ENCODE measurements around the gene BARX1.

The BARX1 gene

GRCh38 chr9:93962017-93962416, 6.9 kb upstream of the BARX1 start:
- no peak overlapping the region for H3K4me3 ChIP-seq (ENCODE audit: low read length)
- H3K79me2 ChIP-seq (ENCODE audit: low read length) = no peaks in the 10 kb centered on the region
- TF ChIP-seq CTCF (IDR thresholded peaks at IDR 0.05; ENCODE audit: low read depth, low read length) = no peak
- no peak for TF ChIP-seq EZH2phosphoT487 (IDR thresholded peaks at IDR 0.05; ENCODE audit: low read depth)
- H3K4me1 ChIP-seq (ENCODE audit: low read length) = peaks cover 5% of the 10 kb centered on the region
- no peak overlapping the region for H3K9ac ChIP-seq (ENCODE audit: low read length)
- H3K27ac ChIP-seq (ENCODE audit: low read length) = no peak overlapping the region
- H3K9me3 ChIP-seq (ENCODE audit: insufficient read depth, low read length) = no peaks in the 10 kb centered on the region
- H2AFZ ChIP-seq (ENCODE audit: low read depth, low read length) = no peak overlapping the region
- H3K36me3 ChIP-seq (replicated peaks; ENCODE audit: low read depth, low read length) = no peaks in the 10 kb centered on the region
- H4K20me1 ChIP-seq (ENCODE audit: insufficient read depth, low read length) = no peaks in the 10 kb centered on the region
- H3K4me2 ChIP-seq (ENCODE audit: low read length) = no peak overlapping the region
- H3K27me3 ChIP-seq (ENCODE audit: low read depth, low read length) = peaks cover 3% of the 10 kb centered on the region

GRCh38 chr9:93960971-93961841, 6.1 kb upstream of the BARX1 start:
- H3K27me3 ChIP-seq (ENCODE audit: low read depth, low read length) = peaks cover 3% of the 10 kb centered on the region
- H3K4me2 ChIP-seq (ENCODE audit: low read length) = no peak overlapping the region
- no peak overlapping the region for H3K27ac ChIP-seq (ENCODE audit: low read length)
- no peaks in the 10 kb centered on the region for H3K36me3 ChIP-seq (replicated peaks; ENCODE audit: low read depth, low read length)
- H4K20me1 ChIP-seq (ENCODE audit: insufficient read depth, low read length) = no peaks in the 10 kb centered on the region
- peaks cover 5% of the 10 kb centered on the region for H3K4me1 ChIP-seq (ENCODE audit: low read length)
- no peaks in the 10 kb centered on the region for H3K9me3 ChIP-seq (ENCODE audit: insufficient read depth, low read length)
- H3K4me3 ChIP-seq (ENCODE audit: low read length) = no peak overlapping the region
- H2AFZ ChIP-seq (ENCODE audit: low read depth, low read length) = no peak overlapping the region
- no peaks in the 10 kb centered on the region for H3K79me2 ChIP-seq (ENCODE audit: low read length)
- no peak for TF ChIP-seq EZH2phosphoT487 (IDR thresholded peaks at IDR 0.05; ENCODE audit: low read depth)
- TF ChIP-seq CTCF (IDR thresholded peaks at IDR 0.05; ENCODE audit: low read depth, low read length) = no peak
- no peak overlapping the region for H3K9ac ChIP-seq (ENCODE audit: low read length)

- TF ChIP-seq CTCF (IDR thresholded peaks at IDR 0.05; ENCODE audit: low read depth, low read length) (no peak), EZH2phosphoT487 (IDR thresholded peaks at IDR 0.05; ENCODE audit: low read depth) (no peak)
- Histone ChIP-seq H3K27ac (ENCODE audit: low read length) (no peak overlapping the region), H3K27me3 (ENCODE audit: low read depth, low read length) (peaks cover 3% of the 10 kb centered on the region), H3K36me3 (replicated peaks; ENCODE audit: low read depth, low read length) (no peaks in the 10 kb centered on the region), H3K79me2 (ENCODE audit: low read length) (no peaks in the 10 kb centered on the region), H3K4me2 (ENCODE audit: low read length) (no peak overlapping the region), H3K9me3 (ENCODE audit: insufficient read depth, low read length) (no peaks in the 10 kb centered on the region), H3K9ac (ENCODE audit: low read length) (no peak overlapping the region), H3K4me3 (ENCODE audit: low read length) (no peak overlapping the region), H2AFZ (ENCODE audit: low read depth, low read length) (no peak overlapping the region), H4K20me1 (ENCODE audit: insufficient read depth, low read length) (no peaks in the 10 kb centered on the region), H3K4me1 (ENCODE audit: low read length) (peaks cover 5% of the 10 kb centered on the region)
Measured at GRCh38 chr9:93960221-93960970, 5.2 kb upstream of the BARX1 start.

- Histone ChIP-seq H3K27me3 (ENCODE audit: low read depth, low read length) (peaks cover 3% of the 10 kb centered on the region), H3K9me3 (ENCODE audit: insufficient read depth, low read length) (no peaks in the 10 kb centered on the region), H3K9ac (ENCODE audit: low read length) (peak overlapping the region; percentile 75; the same call in 1 of the 2 replicates), H3K79me2 (ENCODE audit: low read length) (no peaks in the 10 kb centered on the region), H3K4me2 (ENCODE audit: low read length) (peak overlapping the region; percentile 97), H3K4me1 (ENCODE audit: low read length) (peaks cover 5% of the 10 kb centered on the region), H3K36me3 (replicated peaks; ENCODE audit: low read depth, low read length) (no peaks in the 10 kb centered on the region), H3K4me3 (ENCODE audit: low read length) (peak overlapping the region; percentile 90), H2AFZ (ENCODE audit: low read depth, low read length) (no peak overlapping the region), H4K20me1 (ENCODE audit: insufficient read depth, low read length) (no peaks in the 10 kb centered on the region), H3K27ac (ENCODE audit: low read length) (no peak overlapping the region)
- TF ChIP-seq EZH2phosphoT487 (IDR thresholded peaks at IDR 0.05; ENCODE audit: low read depth) (no peak), CTCF (IDR thresholded peaks at IDR 0.05; ENCODE audit: low read depth, low read length) (no peak)
Measured at GRCh38 chr9:93959739-93960154, 4.6 kb upstream of the BARX1 start.

Measured in OCI-LY3 (cell line).